M059J (cell line): Measurements from ENCODE around the gene SCNM1. TPM values are rescaled to one million over a fixed set of nuclear protein-coding genes. Genes with fewer than 3 reads are reported as not detected.

Experiments
- DNase-seq: peaks from one replicate; pipeline ENCODE4 v3.0.0-alpha.2; 2012; ENCODE audit warnings: low read depth
- total RNA-seq: library from RNA; depleted of rRNA; stranded (reverse); fragments of >200 nt; shearing (Covaris generic); gene quantifications from 2 replicates; pipeline ENCODE4 v1.2.3, GENCODE V29; 2014; rRNA removed

The SCNM1 gene, protein sequence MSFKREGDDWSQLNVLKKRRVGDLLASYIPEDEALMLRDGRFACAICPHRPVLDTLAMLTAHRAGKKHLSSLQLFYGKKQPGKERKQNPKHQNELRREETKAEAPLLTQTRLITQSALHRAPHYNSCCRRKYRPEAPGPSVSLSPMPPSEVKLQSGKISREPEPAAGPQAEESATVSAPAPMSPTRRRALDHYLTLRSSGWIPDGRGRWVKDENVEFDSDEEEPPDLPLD
- 82.1 and 92.2 TPM in 2 replicates for total RNA-seq

DNA sequence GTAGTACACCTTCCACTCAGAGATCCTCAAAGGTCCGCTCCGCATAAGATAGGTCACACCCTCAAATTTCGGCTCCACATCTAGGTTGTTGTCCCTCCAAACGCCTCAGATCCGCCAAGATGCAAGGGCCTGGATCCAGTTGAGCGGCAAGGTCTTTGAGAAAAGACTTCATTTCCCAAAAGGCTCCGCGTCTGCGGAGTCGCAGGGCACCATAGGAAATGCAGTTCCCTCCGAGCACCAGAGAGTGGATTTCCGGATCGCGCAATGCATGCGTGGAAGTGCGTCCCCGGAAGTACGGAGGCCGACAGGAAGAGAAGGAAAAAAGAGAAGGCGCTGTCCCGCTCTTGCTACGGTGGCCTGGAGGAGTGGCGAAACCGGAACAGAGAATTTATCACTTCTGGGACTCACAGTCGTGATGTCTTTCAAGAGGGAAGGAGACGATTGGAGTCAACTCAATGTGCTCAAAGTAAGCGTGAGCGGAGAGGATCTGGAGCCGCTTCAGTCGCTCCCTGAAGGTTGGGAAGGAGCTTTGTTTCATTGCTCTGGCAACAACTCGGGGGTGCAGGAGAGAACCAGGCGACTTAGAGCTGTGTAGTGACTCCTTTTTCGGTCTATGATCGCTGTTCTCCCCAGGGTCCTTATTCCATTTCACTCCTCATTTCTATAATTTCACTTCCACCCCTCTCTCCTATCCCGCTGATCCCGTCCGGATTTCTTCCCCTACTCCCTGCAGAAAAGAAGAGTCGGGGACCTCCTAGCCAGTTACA lies at the start of gene SCNM1, which contains the start of gene LYSMD1:
Gene SCNM1, plus strand, starts transcription at position 407 of the 767 bp plus-strand sequence. Its CDS starts 9 bp downstream, at position 416.
Gene LYSMD1, minus strand, starts transcription at position 165 of the 767 bp plus-strand sequence. CDS start 644 bp downstream, outside the sequence.
- peak; percentile 99 for DNase-seq

DNA sequence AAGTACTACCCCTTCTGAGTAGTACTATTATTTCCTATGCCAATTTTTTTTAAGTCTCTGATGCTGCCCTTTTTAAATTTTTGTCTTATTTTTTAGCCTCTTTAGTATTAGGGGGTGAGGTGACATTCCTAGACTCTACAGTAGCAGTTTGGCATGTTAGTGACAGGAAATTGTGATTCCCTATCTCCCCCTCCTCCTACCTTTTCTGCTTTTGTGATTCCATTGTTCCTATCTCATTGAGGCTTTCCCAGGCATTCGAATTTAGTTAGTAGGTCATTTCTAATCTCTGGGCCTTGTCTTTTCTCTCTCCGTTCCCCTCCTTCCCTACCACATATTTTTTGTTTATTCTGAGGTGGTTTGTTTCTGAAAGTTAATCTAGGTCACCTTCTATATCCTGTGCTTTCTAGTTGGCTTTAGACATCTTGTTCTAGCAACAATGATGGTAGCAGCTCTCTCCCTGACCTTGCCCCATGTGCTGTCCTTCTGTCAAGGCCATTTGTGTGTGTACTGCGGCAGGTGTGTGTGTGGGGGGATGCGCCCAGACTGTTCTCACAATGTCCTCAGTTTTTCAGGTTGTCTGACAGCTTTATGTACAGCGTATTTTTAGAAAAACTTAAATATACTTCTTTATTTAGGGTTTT lies 41.1 kb upstream of the SCNM1 start:
- DNase-seq, result no peak

DNA sequence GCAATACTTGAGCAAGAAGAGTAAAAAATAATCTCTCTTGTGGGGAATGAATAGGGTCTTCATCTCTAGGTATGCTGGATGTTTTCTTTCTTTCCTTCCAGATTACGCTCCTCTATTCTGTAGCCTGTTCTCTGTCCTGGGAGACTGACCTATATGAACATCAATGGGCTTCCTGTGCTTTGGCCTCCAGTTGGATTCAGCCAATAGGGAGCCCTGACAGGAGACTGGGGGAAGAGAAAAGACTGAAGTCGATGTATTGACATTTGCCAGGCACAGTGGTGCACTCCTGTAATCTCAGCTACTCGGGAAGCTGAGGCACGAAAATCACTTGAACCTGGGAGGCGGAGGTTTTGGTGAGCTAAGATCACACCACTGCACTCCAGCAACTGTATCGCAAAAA lies 37.1 kb upstream of the SCNM1 start:
- DNase-seq, result no peak

DNA sequence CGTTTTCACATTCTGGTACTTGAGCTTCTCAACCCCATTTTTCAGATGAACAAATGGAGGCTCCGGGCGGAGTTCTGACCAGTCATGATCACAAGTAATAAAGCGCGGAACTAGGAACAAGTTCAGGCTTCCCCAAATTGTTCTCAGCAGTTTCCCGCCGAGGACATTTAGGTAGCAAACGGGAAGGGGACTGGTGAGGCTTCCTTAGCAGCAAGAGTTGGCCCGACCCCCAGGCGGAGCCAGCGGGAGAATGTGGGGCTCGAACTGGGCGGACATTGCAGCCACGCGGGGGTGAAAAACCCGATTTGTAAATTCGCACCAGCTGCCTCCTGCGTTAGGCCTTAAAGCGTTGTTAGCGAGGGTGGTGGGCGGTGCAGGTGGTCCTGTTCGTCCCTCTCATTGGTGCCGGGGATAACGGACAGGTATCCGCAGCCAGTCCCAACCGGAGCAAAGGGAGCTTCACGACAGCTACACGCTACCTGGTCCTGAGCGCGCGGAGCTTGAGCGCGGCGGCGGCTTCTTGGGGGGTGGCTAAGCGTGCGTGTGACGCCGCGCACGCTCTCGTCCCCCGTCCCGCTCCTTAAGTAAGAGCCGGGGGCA lies 34.9 kb upstream of the SCNM1 start:
- DNase-seq, result no peak

DNA sequence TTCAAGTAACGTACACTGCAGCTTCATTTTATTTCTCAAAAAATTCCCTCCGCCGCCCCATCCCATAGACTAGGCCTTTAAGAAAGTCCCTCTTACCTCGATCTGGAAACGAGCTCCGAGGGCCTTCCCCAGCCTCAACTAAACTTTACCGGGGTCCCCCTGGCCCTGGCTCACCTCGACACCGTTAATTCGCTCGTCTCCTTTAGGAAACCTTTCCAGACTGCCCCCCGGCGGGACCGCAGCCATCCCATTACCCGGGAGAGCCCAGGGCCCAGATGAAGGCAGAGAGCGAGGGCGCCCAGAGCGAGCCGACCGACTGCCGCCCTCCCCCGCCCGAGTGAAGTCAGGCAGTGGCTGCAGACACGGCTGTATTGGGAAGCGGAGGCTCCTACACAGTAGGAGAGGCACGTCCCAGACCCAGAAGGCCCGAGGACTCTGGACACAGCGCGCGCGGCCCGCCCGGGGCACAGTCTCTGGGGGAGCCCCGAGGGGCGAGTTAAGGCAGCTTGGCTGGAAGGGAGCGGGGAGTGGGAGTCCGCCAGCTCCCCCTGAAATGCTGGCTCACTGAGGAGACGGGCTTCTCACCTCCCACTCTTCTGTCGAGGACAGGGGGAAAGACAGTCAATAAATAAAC lies 34.1 kb upstream of the SCNM1 start:
- no peak for DNase-seq

DNA sequence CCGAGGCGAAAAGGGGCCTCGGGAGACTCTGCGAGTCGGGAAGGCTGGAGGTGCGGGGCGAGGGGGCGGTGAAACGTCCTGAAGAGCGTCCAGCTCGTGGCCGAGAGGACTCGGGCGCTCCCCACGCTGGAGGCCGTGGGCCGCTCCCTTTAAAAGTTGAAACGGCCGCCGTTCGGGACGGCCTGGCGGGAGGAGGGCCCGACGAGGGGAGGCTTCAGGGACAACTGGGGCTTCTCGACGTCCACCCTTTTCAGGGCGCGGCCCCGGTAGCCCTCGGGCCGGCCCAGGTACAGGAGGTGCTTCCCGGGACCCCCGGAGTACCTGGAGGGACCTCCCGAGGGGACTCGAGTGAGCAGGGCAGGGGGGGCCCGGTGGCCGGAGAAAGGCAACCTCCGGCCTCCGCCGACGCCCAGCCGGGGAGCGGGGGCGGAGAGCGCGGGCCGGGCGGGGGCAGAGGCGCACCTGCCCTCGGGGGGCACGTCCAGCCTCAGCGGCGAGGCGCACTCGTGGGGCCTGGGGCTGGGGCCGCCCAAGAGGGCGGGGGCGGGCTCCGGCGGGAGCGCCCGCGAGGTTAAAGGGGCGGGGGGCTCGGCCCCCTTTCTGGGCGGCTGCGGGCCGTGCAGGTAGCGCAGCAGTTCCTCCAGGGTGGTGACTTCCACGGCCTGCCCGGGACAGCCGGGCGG lies 33.5 kb upstream of the SCNM1 start:
- DNase-seq, result no peak

DNA sequence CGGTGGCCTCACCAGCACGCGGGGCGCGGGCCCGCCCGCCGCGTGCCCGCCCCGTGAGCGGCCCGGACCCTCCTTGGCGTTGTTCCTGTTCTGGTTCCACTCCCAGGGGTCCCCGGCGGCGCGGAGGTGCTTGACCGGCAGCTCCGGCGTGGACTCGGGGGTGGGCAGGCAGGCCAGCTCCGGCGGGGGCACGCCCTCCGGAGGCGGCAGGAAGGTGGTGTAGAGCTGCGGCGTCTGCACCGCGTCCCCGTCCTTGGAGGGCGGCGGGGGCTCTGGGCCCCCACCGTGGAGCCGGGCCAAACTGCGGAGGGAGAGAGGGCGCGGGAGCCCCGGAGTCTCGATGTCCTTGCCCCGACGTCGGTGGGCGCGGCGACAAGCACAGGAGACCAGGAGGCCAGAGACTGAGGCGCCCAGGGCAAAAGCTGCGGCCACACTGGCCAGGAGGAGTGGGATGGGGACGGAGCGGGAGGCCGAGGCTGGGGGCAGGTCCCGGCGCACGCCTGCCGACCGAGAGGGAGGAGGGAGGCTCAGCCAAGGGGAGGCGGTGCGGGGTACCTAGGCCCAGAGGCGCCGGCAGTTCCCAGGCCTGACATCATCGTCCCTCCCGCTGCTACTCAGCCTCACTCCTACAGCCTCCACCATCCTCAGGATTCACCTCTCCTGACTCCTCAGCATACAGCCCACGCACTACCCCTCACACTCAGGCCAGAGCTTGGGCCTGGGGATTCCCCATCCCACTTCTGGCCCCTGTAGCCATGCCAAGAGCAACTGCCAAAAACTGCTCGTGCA lies 32.7 kb upstream of the SCNM1 start:
- DNase-seq, result no peak

DNA sequence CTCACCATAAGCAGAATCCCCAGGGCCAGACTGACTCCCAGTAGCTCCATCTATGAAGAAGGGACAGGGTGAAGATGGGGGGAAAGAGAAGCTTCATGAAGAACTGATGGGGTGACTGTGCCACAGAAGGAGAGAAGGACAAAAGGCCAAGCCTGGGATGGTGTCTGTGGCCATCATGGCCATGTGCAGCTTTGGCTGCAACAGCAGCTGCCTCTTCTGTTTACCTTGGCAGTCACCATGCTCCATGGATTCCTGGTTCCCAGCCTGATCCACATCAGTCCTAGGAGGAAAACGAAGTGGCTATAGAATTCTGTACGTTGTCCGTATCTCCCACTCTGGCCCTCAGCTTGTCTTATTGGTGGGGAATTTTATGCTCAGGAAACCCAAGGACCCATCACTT lies 31.5 kb upstream of the SCNM1 start:
- DNase-seq, result no peak

DNA sequence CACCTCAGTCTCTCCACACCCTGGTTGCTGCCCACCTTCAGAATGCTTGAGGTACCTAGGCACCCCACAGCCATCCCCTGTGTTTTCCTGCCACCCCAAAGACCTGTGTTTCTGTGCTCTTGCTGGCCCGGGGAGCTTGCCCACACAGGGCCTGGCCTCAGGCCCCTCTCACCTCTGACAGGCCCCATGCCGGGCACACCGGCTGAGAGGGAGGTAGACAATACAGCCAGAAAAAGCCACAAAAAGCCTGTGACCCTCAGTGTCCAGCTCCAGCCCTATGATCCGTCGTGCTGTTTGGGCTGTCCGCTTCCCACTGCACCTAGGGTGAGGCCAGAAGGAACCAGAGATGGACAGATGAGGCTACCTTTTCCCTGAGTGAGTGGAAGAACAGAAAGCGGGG lies 31.0 kb upstream of the SCNM1 start:
- no peak for DNase-seq

DNA sequence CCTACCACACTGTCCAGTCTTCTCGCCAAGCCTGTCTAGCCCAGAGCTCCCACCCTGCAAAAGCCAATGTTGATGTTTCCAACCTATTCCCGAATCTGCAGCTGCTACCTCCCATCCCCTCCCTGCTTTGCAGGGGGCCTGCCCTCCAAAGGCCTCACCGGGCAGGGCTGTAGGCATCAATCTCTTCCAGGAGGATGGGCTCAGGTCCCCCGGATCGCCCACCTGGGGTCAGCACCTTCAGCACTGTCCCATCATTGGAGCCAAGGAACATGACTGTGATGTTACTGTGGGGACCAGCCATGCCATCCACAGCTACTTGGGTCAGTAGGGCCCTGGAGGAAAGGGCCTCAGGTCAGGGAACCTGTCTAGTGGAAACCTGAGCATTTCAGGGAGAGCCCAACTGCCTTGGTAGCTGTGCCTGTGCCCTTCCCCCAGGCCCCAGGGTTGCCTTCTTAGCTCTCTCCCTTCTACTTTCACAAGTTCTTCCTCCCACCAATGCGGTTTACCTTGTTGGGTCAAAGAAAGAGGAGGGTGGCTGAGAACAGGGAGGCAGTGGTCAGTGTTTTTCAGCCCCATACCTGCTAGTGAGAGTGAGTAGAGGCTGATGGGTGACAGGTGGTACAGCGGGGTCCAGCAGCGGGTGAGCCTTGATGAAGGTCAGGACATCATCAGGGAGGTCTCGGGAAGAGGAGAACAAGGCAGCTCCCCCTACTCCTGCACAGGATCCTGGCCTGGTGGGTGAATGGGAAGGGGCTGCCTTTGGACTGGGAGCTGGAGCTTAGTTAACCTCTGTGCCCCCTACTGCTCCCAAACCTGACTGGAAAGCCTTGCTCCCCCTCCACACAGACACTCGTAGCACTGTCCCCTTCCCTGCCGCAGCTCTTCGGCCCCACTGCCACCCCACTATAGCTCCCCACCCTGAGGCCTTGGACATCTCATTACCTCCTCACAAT lies 30.2 kb upstream of the SCNM1 start:
- DNase-seq, result no peak

DNA sequence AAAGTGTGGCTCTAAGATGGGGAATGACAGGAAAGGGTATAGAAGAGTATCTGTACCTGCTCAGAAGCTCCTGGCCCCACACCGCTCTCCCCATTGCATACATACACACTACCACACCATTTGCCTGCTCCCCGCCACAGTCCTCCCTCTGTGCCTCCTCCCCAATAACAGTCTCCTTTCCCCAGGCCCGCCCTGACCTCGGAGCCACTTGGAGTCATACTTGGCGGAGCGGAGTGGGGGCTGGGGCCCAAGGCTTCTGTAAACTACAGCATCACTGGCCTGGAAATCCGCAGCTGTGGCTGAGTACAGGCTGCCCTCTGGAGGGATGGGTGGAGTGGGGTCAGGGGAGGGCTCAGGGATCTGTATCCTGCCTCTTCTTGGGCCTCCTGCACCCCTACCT lies 28.2 kb upstream of the SCNM1 start:
- no peak for DNase-seq

DNA sequence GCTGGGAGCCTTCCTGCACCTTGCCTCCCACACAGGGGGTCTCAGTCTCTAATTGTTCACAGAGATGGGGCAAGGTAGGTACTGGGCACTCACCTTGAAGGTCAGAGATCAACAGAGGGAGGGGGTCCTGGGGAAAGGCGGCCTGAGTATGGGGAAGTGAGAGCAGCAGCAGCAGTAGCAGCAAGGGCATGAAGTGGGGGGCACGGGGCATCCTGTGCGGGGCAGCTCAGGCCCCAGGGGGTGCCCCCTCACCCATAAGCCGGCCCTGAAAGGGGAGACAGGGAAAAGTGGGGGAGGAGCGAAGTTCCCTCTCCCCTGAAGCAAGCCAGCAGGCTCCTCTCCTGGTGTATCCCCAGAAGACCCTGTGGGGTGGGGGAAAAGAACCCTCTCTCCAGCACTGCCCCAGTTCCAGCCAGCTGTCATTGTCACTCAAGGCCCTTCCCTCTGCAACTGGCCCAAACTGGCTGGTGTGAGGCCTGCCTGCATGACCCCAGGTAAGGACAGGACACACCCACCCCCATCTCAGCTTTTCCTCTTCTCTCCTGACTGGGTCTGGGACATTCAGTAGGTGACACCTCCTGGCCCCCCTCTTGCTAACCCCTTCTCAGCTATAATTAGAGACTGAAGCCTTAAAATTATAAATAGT lies 23.4 kb upstream of the SCNM1 start:
- no peak for DNase-seq

DNA sequence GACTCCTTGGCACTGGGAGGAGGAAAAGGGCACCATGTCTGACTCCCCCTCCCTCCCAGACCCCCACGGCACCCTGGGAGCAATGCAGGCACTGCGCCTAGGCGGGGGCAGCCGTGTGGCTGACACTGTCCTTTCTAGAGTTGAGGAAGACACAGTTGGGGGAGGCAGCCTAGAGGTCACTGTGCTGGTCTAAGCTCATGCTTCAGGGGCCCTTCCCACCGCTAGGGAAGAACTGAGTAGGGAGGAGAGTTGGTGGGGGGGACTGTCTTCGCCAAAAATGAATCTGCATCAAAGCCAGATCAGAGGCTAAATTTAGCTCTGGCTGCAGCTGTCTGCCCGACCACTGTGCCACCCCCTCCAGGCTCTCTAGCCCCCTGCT lies 22.9 kb upstream of the SCNM1 start:
- no peak for DNase-seq

DNA sequence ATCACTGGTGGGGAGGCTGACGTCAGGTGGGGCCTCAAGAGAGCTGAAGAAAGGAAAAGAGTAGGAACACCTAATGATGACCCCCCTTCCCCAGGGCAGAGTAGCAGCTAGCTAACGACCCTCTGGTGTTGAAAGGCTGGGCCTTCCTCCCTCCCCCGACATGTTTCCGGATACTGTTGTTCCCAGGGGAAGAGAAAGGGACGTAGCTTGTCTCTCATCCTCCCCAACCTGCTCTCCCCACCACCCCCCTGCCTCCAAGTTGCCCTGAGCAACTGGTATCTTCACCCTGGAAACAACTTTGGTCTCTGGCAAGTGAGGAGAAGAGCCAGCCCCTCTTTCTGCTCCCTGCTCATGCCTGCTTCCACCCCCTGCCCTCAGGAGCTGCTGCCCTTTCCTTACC lies 22.0 kb upstream of the SCNM1 start:
- DNase-seq, result no peak

DNA sequence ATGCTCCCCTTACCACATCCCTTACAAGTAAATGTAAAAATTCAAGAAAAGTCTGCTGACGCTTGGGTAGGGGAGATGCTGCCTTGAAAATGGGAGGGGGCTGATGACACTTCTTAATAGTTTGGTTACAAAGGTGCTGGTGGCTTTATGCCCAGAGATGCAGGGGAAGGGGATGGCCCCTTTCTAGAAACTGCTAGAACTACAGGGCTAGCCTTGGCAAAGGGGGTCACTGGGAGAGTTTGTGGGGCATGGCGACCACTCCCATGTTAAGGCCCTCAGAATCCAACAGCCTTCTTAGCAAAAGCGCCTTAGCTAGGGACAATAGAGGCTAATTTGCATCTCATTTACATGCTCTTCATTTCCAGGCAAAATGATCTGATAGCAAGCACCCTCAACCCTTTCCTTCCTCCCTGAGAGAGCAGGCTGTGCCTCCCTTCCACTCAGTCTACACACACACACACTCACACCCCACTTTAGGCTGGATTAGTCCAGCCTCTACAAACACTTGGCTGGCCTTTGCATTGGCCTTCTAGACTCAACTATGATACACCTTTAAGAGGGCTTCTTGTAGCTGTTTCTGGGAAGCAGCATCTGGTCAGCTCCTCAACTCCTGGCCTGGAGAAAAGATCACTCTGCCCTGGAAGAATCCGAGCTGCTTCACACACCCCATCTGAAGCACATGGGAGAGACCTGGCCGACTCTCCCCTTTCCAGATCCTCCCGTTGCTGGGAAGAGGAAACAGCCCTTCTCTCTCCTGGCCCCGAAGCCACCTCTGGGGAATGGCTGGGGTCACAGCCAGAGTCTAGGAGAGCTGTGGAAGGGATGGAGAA lies 21.3 kb upstream of the SCNM1 start:
- peak; percentile 23 for DNase-seq

DNA sequence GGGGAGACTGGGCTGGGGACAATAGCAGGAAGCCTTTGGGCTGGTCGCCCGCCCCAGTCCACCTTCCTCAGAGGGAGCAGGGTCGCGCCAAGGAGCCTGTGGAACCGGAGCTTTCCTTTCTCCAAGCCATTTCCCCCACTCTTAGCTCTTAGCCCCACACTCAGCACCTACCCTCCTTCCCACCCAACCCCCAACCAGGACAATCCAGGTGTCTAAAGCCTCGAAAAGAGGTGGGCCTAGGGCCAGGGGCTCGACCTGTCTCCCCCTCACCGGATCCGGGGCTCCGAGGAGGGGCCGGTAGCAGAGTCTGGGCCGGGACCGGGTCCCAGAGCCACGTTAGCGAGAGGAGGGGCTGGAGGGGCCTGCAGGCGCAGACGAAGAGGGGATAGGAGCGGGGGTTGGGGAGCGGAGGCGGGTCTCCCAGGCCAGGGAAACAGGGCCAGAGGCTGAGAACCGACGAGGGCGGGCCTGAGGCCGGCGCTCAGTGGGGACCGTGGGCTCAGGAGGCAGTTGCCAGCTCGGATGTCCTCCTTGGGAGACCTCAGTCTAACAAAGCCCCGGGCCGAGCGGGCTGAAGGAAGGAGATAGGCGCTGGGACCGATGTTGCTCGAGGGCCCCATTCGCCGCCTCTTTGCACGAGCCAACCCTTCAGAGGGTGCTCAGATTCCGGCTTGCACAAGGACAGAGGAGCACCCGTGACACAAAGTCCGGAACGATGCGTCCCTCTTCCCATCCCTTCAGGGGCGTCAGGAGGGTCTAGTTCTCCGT lies 20.5 kb upstream of the SCNM1 start:
- DNase-seq, result peak; percentile 5

DNA sequence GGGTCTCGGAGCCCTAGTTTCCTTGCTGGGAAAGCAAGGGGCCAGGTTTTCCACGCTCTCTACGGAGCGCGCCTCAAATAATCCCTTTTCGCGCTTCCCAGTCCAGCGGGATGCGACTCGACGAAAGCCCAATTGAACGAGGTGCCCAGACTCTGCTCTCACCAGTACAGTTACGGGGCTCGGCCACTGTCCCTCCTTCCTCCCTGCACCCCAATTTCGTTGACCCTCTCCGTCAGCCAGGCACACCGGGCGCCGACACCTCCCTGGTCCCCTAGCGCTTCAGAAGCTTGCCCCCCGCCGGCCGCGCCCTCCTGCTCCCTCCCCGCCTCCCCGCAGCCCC lies 19.9 kb upstream of the SCNM1 start:
- peak; percentile 24 for DNase-seq
